ENCODE data around the gene RPL26.

- no peak for TF ChIP-seq CTCF (IDR thresholded peaks at IDR 0.05)
- TF ChIP-seq POLR2AphosphoS5 (IDR thresholded peaks at IDR 0.05; ENCODE audit: insufficient read depth in 1 of 2, low read depth in 1 of 2), result no peak
- no peak for TF ChIP-seq POLR2A (IDR thresholded peaks at IDR 0.05)
Observed at GRCh38 chr17:8333281-8333680, 49.7 kb downstream of the RPL26 start.
